H1 (cell line): ENCODE results near the gene LRRC41. TPM values are rescaled to one million over a fixed set of nuclear protein-coding genes. Genes with fewer than 3 reads are reported as not detected.
A peak's percentile ranks its signal among the peaks of the same experiment; 100 is the strongest.

Experiments used
- CTCF ChIA-PET: fragments of 300-600 bp; sonication (Branson Sonifier 250); formaldehyde crosslinking; loops from one replicate; lab custom pipeline; 2021; ENCODE audit not compliant: partially characterized antibody; lab: Charles Lee
- POLR2A ChIA-PET: fragments of 300-600 bp; sonication (Branson Sonifier 250); formaldehyde crosslinking; loops from one replicate; lab custom pipeline; 2021; ENCODE audit warnings: inconsistent platforms; ENCODE audit not compliant: partially characterized antibody; lab: Charles Lee
- DNase-seq, 2 experiments: peaks; one replicate each; pipeline versions ENCODE4 v3.0.0 to v3.0.0-alpha.2; 2010 to 2022; ENCODE audit warnings: low spot score in 2 of 2, low read depth in 1 of 2, mixed read lengths in 1 of 2
- FAIRE-seq: peaks from 2 replicates; lab custom pipeline; 2011; peaks lifted over from hg19 to GRCh38; lab: Jason Lieb, UNC
- H2AFZ ChIP-seq: 2 replicates; pipeline ENCODE4 v1.8.1; 2012; ENCODE audit warnings: low read length, inconsistent platforms
- H2AK5ac ChIP-seq: 2 replicates; pipeline ENCODE4 v1.6.1; 2013; ENCODE audit warnings: low read depth, low read length
- H2BK120ac ChIP-seq: replicated peaks from 2 replicates; pipeline ENCODE3; 2013; ENCODE audit warnings: low read depth, low read length, inconsistent platforms
- H2BK12ac ChIP-seq: 2 replicates; pipeline ENCODE4 v1.6.1; 2013; ENCODE audit warnings: low read depth, low read length
- H2BK15ac ChIP-seq: 2 replicates; pipeline ENCODE4 v1.6.1; 2013; ENCODE audit warnings: low read length
- H2BK20ac ChIP-seq: 2 replicates; pipeline ENCODE4 v1.6.1; 2013; ENCODE audit warnings: low read length
- H2BK5ac ChIP-seq: 2 replicates; pipeline ENCODE4 v1.6.1; 2013; ENCODE audit warnings: low read depth, low read length
- H3K14ac ChIP-seq: 2 replicates; pipeline ENCODE4 v1.6.1; 2013; ENCODE audit warnings: inconsistent platforms; ENCODE audit not compliant: insufficient read length
- H3K18ac ChIP-seq: 2 replicates; pipeline ENCODE4 v1.6.1; 2013; ENCODE audit warnings: low read length; ENCODE audit errors: extremely low read depth
- H3K23ac ChIP-seq: 2 replicates; pipeline ENCODE4 v1.6.1; 2013; ENCODE audit warnings: inconsistent platforms; ENCODE audit not compliant: insufficient read length
- H3K23me2 ChIP-seq: 2 replicates; pipeline ENCODE4 v1.6.1; 2013; ENCODE audit warnings: low read depth, low read length
- H3K27ac ChIP-seq: 2 replicates; pipeline ENCODE4 v1.6.1; 2011; ENCODE audit warnings: low read depth, low read length, inconsistent platforms
- H3K27me3 ChIP-seq, 4 experiments: replicated peaks in 1 of 4; 1 replicate in 1 of 4; 2 replicates in 3 of 4; pipeline versions ENCODE4 v1.6.1 to v1.8.1; 2011 to 2013; ENCODE audit warnings: low read length in 3 of 4, mild to moderate bottlenecking in 3 of 4, inconsistent platforms in 2 of 4, mixed read lengths in 2 of 4, moderate library complexity in 1 of 4; ENCODE audit not compliant: control insufficient read depth in 3 of 4, insufficient read depth in 3 of 4; ENCODE audit errors: extremely low read depth in 1 of 4
- H3K36me3 ChIP-seq, 4 experiments: 2 replicates each; pipeline versions ENCODE4 v1.6.1 to v1.8.1; 2011 to 2013; ENCODE audit warnings: mild to moderate bottlenecking in 4 of 4, low read length in 3 of 4, moderate library complexity in 2 of 4, control low read depth in 1 of 4, inconsistent platforms in 1 of 4; ENCODE audit not compliant: insufficient read depth in 4 of 4, control insufficient read depth in 2 of 4
- H3K4ac ChIP-seq: replicated peaks from 2 replicates; pipeline ENCODE3; 2013; ENCODE audit warnings: low read length, low read depth, mixed read lengths, inconsistent platforms; ENCODE audit not compliant: insufficient read length
- H3K4me1 ChIP-seq, 4 experiments: replicated peaks in 1 of 4; 1 replicate in 1 of 4; 2 replicates in 3 of 4; pipeline versions ENCODE4 v1.6.1 to v1.8.1; 2011 to 2013; ENCODE audit warnings: low read length in 3 of 4, inconsistent platforms in 2 of 4, mixed read lengths in 1 of 4; ENCODE audit not compliant: insufficient read depth in 4 of 4, control insufficient read depth in 3 of 4
- H3K4me2 ChIP-seq, 2 experiments: 2 replicates each; pipeline versions ENCODE4 v1.6.1 to v1.8.1; 2011 to 2013; ENCODE audit warnings: low read depth in 2 of 2, low read length in 2 of 2, control low read depth in 1 of 2, inconsistent platforms in 1 of 2, mild to moderate bottlenecking in 1 of 2; ENCODE audit not compliant: insufficient read depth in 1 of 2
- H3K4me3 ChIP-seq, 4 experiments: fragments of 200-600, 300-600 bp in 1 of 4; sonication (generic), shearing (Covaris generic), sonication (Bioruptor Twin) in 1 of 4; 2 replicates each; pipeline versions ENCODE4 v1.5.1 to v1.8.1; 2011 to 2016; ENCODE audit warnings: low read length in 4 of 4, low read depth in 3 of 4, control low read depth in 2 of 4, inconsistent platforms in 2 of 4, mild to moderate bottlenecking in 2 of 4, mixed read lengths in 1 of 4, moderate library complexity in 1 of 4; ENCODE audit not compliant: insufficient read depth in 2 of 4; ENCODE audit errors: extremely low read depth in 1 of 4
- H3K56ac ChIP-seq: replicated peaks from 2 replicates; pipeline ENCODE3; 2013; ENCODE audit warnings: low read depth, mild to moderate bottlenecking, mixed read lengths, low read length, inconsistent platforms; ENCODE audit not compliant: insufficient read length
- H3K79me1 ChIP-seq: 2 replicates; pipeline ENCODE4 v1.6.1; 2013; ENCODE audit warnings: low read depth, low read length, control low read depth
- H3K79me2 ChIP-seq, 2 experiments: 2 replicates each; pipeline versions ENCODE4 v1.6.1 to v1.8.1; 2012 to 2013; ENCODE audit warnings: low read length in 2 of 2, mild to moderate bottlenecking in 2 of 2, inconsistent platforms in 1 of 2; ENCODE audit not compliant: insufficient read depth in 2 of 2, control insufficient read depth in 1 of 2
- H3K9ac ChIP-seq, 4 experiments: replicated peaks in 1 of 4; 1 replicate in 1 of 4; 2 replicates in 3 of 4; pipeline versions ENCODE4 v1.6.1 to v1.8.1; 2011 to 2013; ENCODE audit warnings: low read depth in 3 of 4, low read length in 3 of 4, control low read depth in 2 of 4, mild to moderate bottlenecking in 2 of 4, moderate library complexity in 2 of 4, inconsistent platforms in 1 of 4; ENCODE audit errors: extremely low read depth in 1 of 4
- H3K9me3 ChIP-seq, 2 experiments: 2 replicates each; pipeline versions ENCODE4 v1.6.1 to v1.8.1; 2012 to 2013; ENCODE audit warnings: mild to moderate bottlenecking in 2 of 2, moderate library complexity in 2 of 2, control low read depth in 1 of 2, inconsistent platforms in 1 of 2, low read depth in 1 of 2, low read length in 1 of 2, mixed read lengths in 1 of 2; ENCODE audit not compliant: insufficient read depth in 2 of 2
- H4K20me1 ChIP-seq, 2 experiments: replicated peaks in 1 of 2; 2 replicates each; pipeline versions ENCODE3 to v1.8.1; 2011 to 2013; ENCODE audit warnings: inconsistent platforms in 2 of 2, low read length in 2 of 2, mild to moderate bottlenecking in 1 of 2; ENCODE audit not compliant: insufficient read depth in 2 of 2, control insufficient read depth in 1 of 2
- H4K5ac ChIP-seq: 2 replicates; pipeline ENCODE4 v1.6.1; 2013; ENCODE audit warnings: low read length, low read depth, mixed read lengths, inconsistent platforms; ENCODE audit not compliant: insufficient read length
- H4K8ac ChIP-seq: 2 replicates; pipeline ENCODE4 v1.8.0; 2013; ENCODE audit warnings: mild to moderate bottlenecking, moderate library complexity, low read length, inconsistent platforms; ENCODE audit not compliant: insufficient read depth; ENCODE audit errors: extremely low read depth
- H4K91ac ChIP-seq: replicated peaks from 2 replicates; pipeline ENCODE3; 2013; ENCODE audit warnings: low read length, mixed read lengths, inconsistent platforms; ENCODE audit not compliant: insufficient read length
- CBX8 ChIP-seq: fragments of 300-800, 300-1000 bp; sonication (generic); IDR thresholded peaks from 2 replicates; pipeline ENCODE4 v1.7.1; 2016; ENCODE audit warnings: low read depth, low read length, borderline replicate concordance
- CEBPB ChIP-seq: IDR thresholded peaks from 2 replicates; pipeline ENCODE4 v1.6.1; 2012; ENCODE audit warnings: low read depth, low read length
- FOSL1 ChIP-seq: IDR thresholded peaks from 2 replicates; pipeline ENCODE4 v1.6.1; 2011; ENCODE audit warnings: mild to moderate bottlenecking, low read depth, low read length, moderate library complexity; ENCODE audit not compliant: insufficient read depth
- GTF2F1 ChIP-seq: IDR thresholded peaks from 2 replicates; pipeline ENCODE4 v1.6.1; 2012; ENCODE audit warnings: low read depth, low read length, improper control_type of control experiment, borderline replicate concordance
- POLR2AphosphoS5 ChIP-seq: IDR thresholded peaks from 2 replicates; pipeline ENCODE4 v1.6.1; 2011; ENCODE audit warnings: low read depth, low read length
- SIX5 ChIP-seq: IDR thresholded peaks from 2 replicates; pipeline ENCODE4 v1.6.1; 2011; ENCODE audit warnings: mild to moderate bottlenecking, low read depth, low read length
- SP1 ChIP-seq: IDR thresholded peaks from 2 replicates; pipeline ENCODE4 v1.6.1; 2011; ENCODE audit warnings: low read depth, low read length
- SRF ChIP-seq: IDR thresholded peaks from 2 replicates; pipeline ENCODE4 v1.6.1; 2011; ENCODE audit warnings: mild to moderate bottlenecking, low read depth, low read length, moderate library complexity
- TEAD4 ChIP-seq: IDR thresholded peaks from 2 replicates; pipeline ENCODE4 v1.6.1; 2012; ENCODE audit warnings: low read depth, low read length, inconsistent platforms, mixed read lengths
- WGBS, 2 experiments: shearing (Covaris generic) in 1 of 2; methylation state at CpG; one replicate each; pipeline versions ENCODE4 v1.1.6 to v1.1.7; 2013 to 2015; ENCODE audit warnings: low lambda C conversion rate in 2 of 2, mixed read lengths in 2 of 2, inconsistent platforms in 1 of 2, low coverage in 1 of 2, missing lambda C conversion rate in 1 of 2; ENCODE audit not compliant: insufficient replicate concordance in 2 of 2, insufficient coverage in 1 of 2, insufficient read length in 1 of 2; ENCODE audit errors: extremely low coverage in 1 of 2, missing lambda C conversion rate in 1 of 2; 5-methylcytosine and 5-hydroxymethylcytosine counted together
- polyA plus RNA-seq, 7 experiments: library from polyadenylated mRNA; depleted of rRNA in 3 of 7; stranded (reverse) in 5 of 7; unstranded in 2 of 7; fragments of >200 nt in 5 of 7; fragments of 200-250 nt in 2 of 7; gene quantifications; 1 replicate in 5 of 7; 2 replicates in 1 of 7; 4 replicates in 1 of 7; pipeline versions ENCODE4 v1.2.1 to v1.2.3, GENCODE V29; 2011 to 2013; ENCODE audit warnings: missing spikeins in 2 of 7, mixed read lengths in 2 of 7
- total RNA-seq: library from RNA; stranded (reverse); fragmentation: NEBNext Ultra II Directional; extraction: Animal tissue kit (Norgen Biotek cat#: 25700); gene quantifications from 2 replicates; pipeline ENCODE4 v1.2.1, GENCODE V29; 2021

LRRC41 gene
- total and polyA plus RNA-seq, 2 of the 8 experiments (the other 6 are each of a cell fraction or from before 2014, with no cell fraction given), result 36.8 to 51.2 TPM

DNA sequence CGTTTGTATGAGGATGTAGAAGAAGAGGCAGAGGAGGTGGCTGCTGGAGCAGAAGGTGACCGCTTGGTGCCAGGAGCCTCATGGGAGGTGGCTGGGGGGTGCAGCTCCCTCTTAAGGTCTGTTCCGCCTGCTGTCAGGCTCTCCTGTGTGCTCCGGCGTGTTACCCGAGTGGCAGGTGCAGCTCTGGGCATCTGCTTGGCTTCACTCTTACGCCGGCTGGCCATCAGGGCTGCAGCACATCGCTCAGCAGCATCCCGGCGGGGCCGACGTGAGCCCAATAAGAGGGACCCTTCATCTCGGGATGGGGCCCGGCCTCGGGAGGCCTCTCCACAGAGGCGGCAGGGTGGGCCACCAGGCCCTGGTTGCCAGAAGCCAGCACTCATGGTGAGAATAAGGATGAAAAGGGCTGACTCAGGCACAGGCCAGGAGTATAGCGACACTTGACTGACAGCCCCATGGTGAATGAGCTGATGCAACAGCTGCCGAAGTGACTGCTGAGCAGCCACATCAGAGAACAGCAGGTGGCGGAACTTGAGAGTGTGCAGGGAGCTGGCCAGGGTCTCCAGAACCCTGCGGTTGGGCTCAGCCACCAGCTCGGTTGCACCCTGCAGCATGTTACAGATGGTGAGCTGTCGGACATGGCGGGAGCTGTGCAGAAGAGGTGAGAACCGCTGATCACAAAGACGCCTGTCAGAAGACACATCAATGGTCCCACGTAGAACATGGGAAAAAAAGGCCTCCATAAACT, 17.5 kb downstream of the LRRC41 start:
- CTCF ChIA-PET, result interaction anchor here (0.6 to 1.5 kb wide), 10 partner anchors 8 to 95 kb away, joined by 3 to 5 read pairs (median 3); partner anchors contain the start of gene NSUN4
- H3K36me3 ChIP-seq, result peaks cover 6 to 28% (median 10%) of the 10 kb centered on the region in 4 experiments; a peak in 7 of 8 replicates
- no peak overlapping the region for H3K27ac ChIP-seq

More for the DNA sequence above, 17.5 kb downstream of the LRRC41 start:
- Histone ChIP-seq H3K79me2 (no peaks in the 10 kb centered on the region), H2BK12ac (no peak overlapping the region; the same call in 1 of the 2 replicates), H4K20me1 (peaks cover 0 to 1% of the 10 kb centered on the region in 2 experiments), H2BK15ac (no peak overlapping the region), H2AFZ (no peak overlapping the region), H3K4me3 (no peak overlapping the region), H3K56ac (no peak overlapping the region), H3K23me2 (no peaks in the 10 kb centered on the region), H4K5ac (no peak overlapping the region), H2AK5ac (no peak overlapping the region), H4K91ac (peak overlapping the region; percentile 12), H3K18ac (no peak overlapping the region), H3K27me3 (no peaks in the 10 kb centered on the region), H3K79me1 (no peaks in the 10 kb centered on the region), H3K14ac (no peak overlapping the region), H3K23ac (no peak overlapping the region), H3K4ac (no peak overlapping the region), H3K4me1 (no peaks in the 10 kb centered on the region; a peak in 1 of 7 replicates), H3K9ac (no peak overlapping the region), H3K4me2 (no peak overlapping the region), H2BK5ac (0 out of 2 replicates have a peak overlapping the region, but pooled peaks have one; percentile 32), H2BK120ac (no peak overlapping the region), H2BK20ac (no peak overlapping the region), H3K9me3 (no peaks in the 10 kb centered on the region), H4K8ac (peak overlapping the region; percentile 57)
- no peak for FAIRE-seq
- 91% methylated on average over 27 of the region's 27 CpGs; no CpG with 5 or more reads in 1 of the 2 experiments for WGBS, 2 experiments
- TF ChIP-seq SIX5 (no peak), SP1 (no peak), CEBPB (peak; percentile 84), GTF2F1 (no peak), SRF (no peak), TEAD4 (no peak), POLR2AphosphoS5 (no peak; the same call in 1 of the 2 replicates), CBX8 (no peak), FOSL1 (no peak)
- POLR2A ChIA-PET, result interaction anchor here (0.7 to 33.1 kb wide), 10 partner anchors 3 to 64 kb away, joined by 3 to 689 read pairs (median 4); partner anchors contain the start of genes LRRC41 and UQCRH
- peak in 1 of 2 experiments; percentile 25 for DNase-seq
